GM10847 (cell line): Measurements from ENCODE around the gene PFN2.

Experiments used
- POLR2A ChIP-seq: IDR thresholded peaks from 2 replicates; pipeline ENCODE4 v1.6.1; 2011; ENCODE audit not compliant: insufficient read length; ENCODE audit errors: extremely low read depth

PFN2 gene

DNA sequence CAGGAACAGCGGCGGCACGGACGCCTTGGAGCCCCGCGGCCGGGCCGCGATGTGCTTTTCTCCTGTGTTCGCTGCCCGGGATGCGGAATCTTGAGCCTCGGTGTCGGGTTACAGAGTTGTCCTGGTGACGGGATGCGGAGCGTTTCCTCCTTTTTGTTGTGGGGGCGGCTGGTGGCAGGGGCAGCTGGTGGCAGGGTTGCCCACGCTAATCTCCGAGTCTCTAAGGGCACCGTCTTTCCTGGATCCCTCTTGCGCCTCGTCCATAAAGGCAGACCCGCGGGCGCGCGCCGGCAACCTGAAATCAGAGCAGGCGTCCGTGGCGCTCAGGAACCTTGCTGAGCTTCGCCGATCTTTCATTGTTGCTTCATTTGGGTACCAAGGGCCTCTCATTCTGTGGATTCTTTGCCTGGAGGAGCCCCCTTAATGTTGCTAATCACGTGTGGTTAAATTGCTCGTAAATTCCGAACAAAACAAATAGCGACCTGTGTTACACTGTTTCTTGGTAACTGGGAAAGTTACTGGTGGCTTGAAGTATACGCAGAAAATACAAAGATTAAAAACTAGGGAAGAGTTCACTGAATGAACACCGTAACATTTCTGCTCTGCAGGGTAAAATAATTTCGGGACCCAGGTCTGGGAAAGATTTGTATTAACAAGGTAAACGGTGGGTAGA, 844 bp upstream of the PFN2 start:
- TF ChIP-seq POLR2A, result no peak

- TF ChIP-seq POLR2A, result no peak
Measured at GRCh38 chr3:149969940-149970715, 567 bp downstream of the PFN2 start.

DNA sequence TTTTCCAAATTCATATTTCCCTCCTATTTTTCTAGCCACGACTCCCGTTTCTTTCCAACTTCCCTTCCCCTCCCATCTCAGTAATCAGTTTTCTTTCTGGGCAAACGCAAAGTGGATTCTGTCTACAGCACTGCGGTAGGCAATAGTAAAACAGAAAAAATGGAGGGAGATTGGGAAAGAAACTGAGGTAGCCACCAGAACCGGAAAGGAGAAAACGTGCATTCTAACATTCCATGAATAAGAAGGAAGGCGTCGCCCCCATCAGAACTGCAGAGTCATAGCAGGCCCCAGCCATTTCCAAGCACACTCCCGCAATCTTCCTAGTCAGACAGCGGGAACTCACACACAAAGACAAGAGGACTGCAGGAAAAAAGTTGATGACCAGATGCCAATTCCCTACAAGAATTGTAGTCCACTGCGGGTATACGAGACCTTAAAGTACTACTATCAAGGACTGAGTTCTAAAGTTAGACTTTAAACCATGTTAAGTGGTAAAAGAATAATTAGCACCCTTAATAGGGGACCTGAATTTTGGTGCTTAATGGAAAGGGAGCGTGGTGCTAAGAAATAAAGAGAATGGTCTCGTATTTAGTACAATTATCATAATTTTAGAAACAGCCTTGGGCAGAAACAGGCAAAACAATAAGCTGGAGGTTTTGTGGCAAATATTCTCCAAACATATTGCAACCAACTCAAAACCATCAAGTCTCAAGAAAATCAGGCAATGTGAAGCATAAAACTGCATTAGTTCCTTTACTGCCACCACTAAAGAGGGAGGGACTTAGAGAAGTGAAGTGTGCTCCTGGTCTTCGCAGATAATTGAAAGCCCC, 1.4 kb downstream of the PFN2 start:
- TF ChIP-seq POLR2A, result no peak

GRCh38 chr3:149968216-149968615, 2.5 kb downstream of the PFN2 start:
- no peak for TF ChIP-seq POLR2A

- no peak for TF ChIP-seq POLR2A
Measured at GRCh38 chr3:149967086-149967685, 3.5 kb downstream of the PFN2 start.

DNA sequence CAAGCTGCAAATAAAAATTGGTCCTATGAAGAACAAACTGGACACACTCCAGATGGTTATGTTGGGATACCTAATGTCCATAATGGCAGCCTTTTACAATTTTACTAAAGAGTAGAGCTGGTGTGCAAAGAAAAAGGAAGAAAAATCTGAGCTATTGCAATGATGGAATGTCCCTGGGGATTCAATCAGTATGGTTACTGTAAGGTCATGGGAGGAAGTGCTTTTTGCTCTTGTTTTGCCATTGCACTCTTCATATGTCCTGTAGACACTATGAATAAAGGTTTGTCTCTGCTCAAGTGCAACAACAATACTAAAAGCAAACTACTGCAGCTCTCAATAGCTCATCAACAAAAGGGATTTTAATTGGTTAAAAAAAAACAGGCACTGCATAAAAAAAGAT, 5.4 kb downstream of the PFN2 start:
- no peak for TF ChIP-seq POLR2A

GRCh38 chr3:149964291-149964690, 6.4 kb downstream of the PFN2 start:
- TF ChIP-seq POLR2A, result no peak

GRCh38 chr3:149963485-149963884, 7.2 kb downstream of the PFN2 start:
- TF ChIP-seq POLR2A, result no peak

GRCh38 chr3:149959443-149959842, 11.3 kb downstream of the PFN2 start:
- TF ChIP-seq POLR2A, result no peak

GRCh38 chr3:149958171-149958796, 12.4 kb downstream of the PFN2 start:
- TF ChIP-seq POLR2A, result no peak

DNA sequence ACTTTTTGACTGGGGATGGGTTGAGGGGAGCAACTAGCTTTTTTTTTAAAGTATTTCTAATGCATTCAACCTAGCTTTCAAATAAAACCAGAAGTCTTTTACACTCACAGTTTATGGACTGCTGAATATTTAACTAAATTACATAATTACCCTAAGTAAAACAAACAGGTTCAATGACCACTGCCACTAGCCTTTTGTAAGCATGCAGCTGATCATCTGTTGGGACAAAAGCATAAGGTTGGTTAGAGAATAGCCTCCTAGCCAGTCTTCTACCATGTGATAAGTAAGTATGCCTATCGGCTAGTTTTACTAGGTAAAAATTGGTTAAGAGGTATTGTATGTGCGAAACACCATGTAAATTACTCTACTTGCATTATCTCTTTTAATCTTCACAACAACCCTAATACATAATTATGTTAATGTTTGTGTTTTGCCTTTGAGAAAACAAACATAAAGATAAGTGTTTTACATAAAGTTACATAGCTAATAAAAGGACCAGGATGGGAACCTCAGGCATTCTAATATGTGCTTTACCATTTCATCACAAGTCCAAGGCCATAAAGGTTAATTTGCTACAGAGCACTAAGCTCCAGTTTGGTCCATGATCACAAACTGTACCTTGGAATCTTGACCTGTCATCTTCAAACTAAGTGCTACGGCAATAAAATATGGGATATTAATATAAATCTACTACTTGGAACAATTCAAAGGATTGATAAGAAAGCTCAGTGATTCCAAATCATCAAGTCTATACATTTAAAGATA, 13.2 kb downstream of the PFN2 start:
- no peak for TF ChIP-seq POLR2A

GRCh38 chr3:149955449-149955848, 15.2 kb downstream of the PFN2 start:
- no peak for TF ChIP-seq POLR2A

DNA sequence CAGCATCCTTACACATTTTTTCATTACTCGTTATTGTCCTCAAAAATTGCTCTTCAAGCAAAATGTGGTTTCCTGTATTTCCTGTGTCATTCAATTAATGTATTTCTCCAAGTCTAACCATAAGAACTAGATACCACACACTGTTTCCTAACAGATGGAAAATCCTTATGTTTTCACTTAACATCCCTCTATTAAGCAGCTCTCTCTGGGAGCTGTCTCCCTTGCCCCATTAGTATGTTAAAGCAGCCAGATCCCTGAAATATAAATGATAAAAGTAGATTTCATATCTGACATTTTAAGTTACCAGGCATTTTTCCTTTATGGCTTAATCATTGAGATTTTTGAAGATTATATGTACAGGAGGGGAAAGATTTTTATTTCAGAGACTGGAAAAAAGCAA, 15.9 kb downstream of the PFN2 start:
- TF ChIP-seq POLR2A, result no peak

GRCh38 chr3:149949181-149949580, 21.5 kb downstream of the PFN2 start:
- no peak for TF ChIP-seq POLR2A
